ENCODE measurements around the gene ETV3. TPM values are rescaled to one million over a fixed set of nuclear protein-coding genes. Genes with fewer than 3 reads are reported as not detected.
A peak's percentile ranks its signal among the peaks of the same experiment; 100 is the strongest.

ETV3 gene
- total RNA-seq, 2 experiments from 2014 or later, result 115 to 117 TPM

- Histone ChIP-seq H3K9me3 (ENCODE audit: control insufficient read depth in 1 of 2, insufficient read depth in 1 of 2, low read length in 2 of 2) (no peaks in the 10 kb centered on the region), H3K4me3 (ENCODE audit: low read length) (no peak overlapping the region), H3K4me1 (ENCODE audit: insufficient read depth, low read length) (no peaks in the 10 kb centered on the region), H3K27ac (ENCODE audit: low read depth in 1 of 2, low read length in 2 of 2) (no peak overlapping the region), H3K27me3 (ENCODE audit: control insufficient read depth in 1 of 2, insufficient read depth in 2 of 2, low read length in 2 of 2) (peaks cover 14 to 16% of the 10 kb centered on the region in 2 experiments), H3K36me3 (ENCODE audit: insufficient read depth, low read length) (no peaks in the 10 kb centered on the region)
- Mint-ChIP-seq H3K4me1 (ENCODE audit: low read depth) (no peaks in the 10 kb centered on the region), H3K9me3 (no peaks in the 10 kb centered on the region), H3K27ac (no peak overlapping the region), H3K27me3 (peaks cover 50% of the 10 kb centered on the region), H3K36me3 (ENCODE audit: low read depth) (no peaks in the 10 kb centered on the region), H3K4me3 (no peak overlapping the region)
- CTCF ChIA-PET, result interaction anchor here (0.9 kb wide), 1 partner anchor 17 kb away, joined by 3 read pairs; no protein-coding TSS in a partner anchor
- intact Hi-C loops (cut with DNase I, micrococcal nuclease), result no loop called here
- ATAC-seq (ENCODE audit: poor library complexity) (no peak), DNase-seq (no peak)
- TF ChIP-seq CTCF (IDR thresholded peaks at IDR 0.05), result no peak
- POLR2A ChIA-PET, result no interaction called here
Measured at GRCh38 chr1:157106813-157107189, 31.4 kb downstream of the ETV3 start.

GRCh38 chr1:157105988-157106812, 32.0 kb downstream of the ETV3 start:
- Mint-ChIP-seq H3K4me1 (ENCODE audit: low read depth) (no peaks in the 10 kb centered on the region), H3K4me3 (no peak overlapping the region), H3K27ac (no peak overlapping the region), H3K27me3 (peaks cover 44% of the 10 kb centered on the region), H3K36me3 (ENCODE audit: low read depth) (no peaks in the 10 kb centered on the region), H3K9me3 (no peaks in the 10 kb centered on the region)
- CTCF ChIA-PET, result no interaction called here
- intact Hi-C loops (cut with DNase I, micrococcal nuclease), result no loop called here
- no peak overlapping the region for H3K4me3 ChIP-seq (ENCODE audit: low read length)
- DNase-seq (peak in 3 of 14 experiments; percentile 23 to 81 (median 71)), ATAC-seq (ENCODE audit: poor library complexity) (peak; percentile 34)
- POLR2A ChIA-PET, result no interaction called here
- no peaks in the 10 kb centered on the region for H3K9me3 ChIP-seq (ENCODE audit: control insufficient read depth in 1 of 2, insufficient read depth in 1 of 2, low read length in 2 of 2)
- no peaks in the 10 kb centered on the region for H3K4me1 ChIP-seq (ENCODE audit: insufficient read depth, low read length)
- no peaks in the 10 kb centered on the region for H3K36me3 ChIP-seq (ENCODE audit: insufficient read depth, low read length)
- peaks cover 12 to 16% of the 10 kb centered on the region in 2 experiments for H3K27me3 ChIP-seq (ENCODE audit: control insufficient read depth in 1 of 2, insufficient read depth in 2 of 2, low read length in 2 of 2)
- TF ChIP-seq CTCF (IDR thresholded peaks at IDR 0.05), result no peak
- H3K27ac ChIP-seq (ENCODE audit: low read depth in 1 of 2, low read length in 2 of 2), result no peak overlapping the region

- Histone ChIP-seq H3K36me3 (ENCODE audit: insufficient read depth, low read length) (no peaks in the 10 kb centered on the region), H3K27me3 (ENCODE audit: control insufficient read depth in 1 of 2, insufficient read depth in 2 of 2, low read length in 2 of 2) (peaks cover 12 to 16% of the 10 kb centered on the region in 2 experiments), H3K4me1 (ENCODE audit: insufficient read depth, low read length) (no peaks in the 10 kb centered on the region), H3K9me3 (ENCODE audit: control insufficient read depth in 1 of 2, insufficient read depth in 1 of 2, low read length in 2 of 2) (no peaks in the 10 kb centered on the region), H3K27ac (ENCODE audit: low read depth in 1 of 2, low read length in 2 of 2) (no peak overlapping the region), H3K4me3 (ENCODE audit: low read length) (no peak overlapping the region)
- DNase-seq, result no peak
- TF ChIP-seq CTCF (IDR thresholded peaks at IDR 0.05), result no peak
- no peaks in the 10 kb centered on the region for H3K9me3 Mint-ChIP-seq
- H3K36me3 Mint-ChIP-seq (ENCODE audit: low read depth), result no peaks in the 10 kb centered on the region
- no peak overlapping the region for H3K27ac Mint-ChIP-seq
- H3K4me1 Mint-ChIP-seq (ENCODE audit: low read depth), result no peaks in the 10 kb centered on the region
- ATAC-seq (ENCODE audit: poor library complexity), result no peak
- ChIA-PET POLR2A (interaction anchor here (0.5 kb wide), 1 partner anchor 88 kb away, joined by 4 read pairs; no protein-coding TSS in a partner anchor), CTCF (no interaction called here)
- no peak overlapping the region for H3K4me3 Mint-ChIP-seq
- intact Hi-C loops (cut with DNase I, micrococcal nuclease), result no loop called here
- peaks cover 38% of the 10 kb centered on the region for H3K27me3 Mint-ChIP-seq
Measured at GRCh38 chr1:157105298-157105987, 32.8 kb downstream of the ETV3 start.
